Measurements from ENCODE around the gene PLXNA2. TPM values are rescaled to one million over a fixed set of nuclear protein-coding genes. Genes with fewer than 3 reads are reported as not detected.

PLXNA2 gene
- total RNA-seq, 1 donor from 2014 or later, result 0.82 TPM

DNA sequence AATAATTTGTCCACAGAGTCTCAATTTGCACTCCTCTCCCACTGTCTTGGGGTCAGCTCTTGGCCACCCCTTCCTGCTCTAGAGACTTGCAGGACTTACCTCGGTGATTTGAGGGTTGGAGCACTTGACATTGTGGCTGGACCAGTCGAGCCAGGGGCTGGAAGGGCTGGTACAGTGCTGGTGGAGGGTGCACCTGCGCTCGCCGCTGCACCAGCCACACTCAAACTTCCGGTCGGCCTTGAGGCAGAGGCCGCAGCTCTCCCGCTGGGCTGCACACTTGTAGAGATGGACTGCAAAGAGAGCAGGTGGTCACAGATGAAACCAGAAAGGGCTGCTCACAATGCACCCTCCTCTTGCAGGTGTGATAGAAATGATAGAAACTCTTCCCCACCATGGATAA is 165.0 kb downstream of the PLXNA2 start:
- no peaks in the 10 kb centered on the region for H3K36me3 Mint-ChIP-seq (ENCODE audit: low read depth)

GRCh38 chr1:208078752-208079151 is 165.4 kb downstream of the PLXNA2 start:
- ATAC-seq (ENCODE audit: low read depth) (no peak), DNase-seq (no peak)
- Mint-ChIP-seq H3K4me1 (no peaks in the 10 kb centered on the region), H3K9me3 (no peaks in the 10 kb centered on the region), H3K27me3 (peaks cover 4% of the 10 kb centered on the region), H3K36me3 (ENCODE audit: low read depth) (no peaks in the 10 kb centered on the region), H3K27ac (no peak overlapping the region), H3K4me3 (no peak overlapping the region)
- POLR2A ChIA-PET, result no interaction called here
- intact Hi-C loops (cut with micrococcal nuclease), result no loop called here
- no peak for TF ChIP-seq CTCF (IDR thresholded peaks at IDR 0.05)
- CTCF ChIA-PET, result no interaction called here

More for the DNA sequence above, 165.0 kb downstream of the PLXNA2 start:
- H3K27ac Mint-ChIP-seq, result no peak overlapping the region
- CTCF ChIA-PET, result no interaction called here
- ATAC-seq (ENCODE audit: low read depth), result no peak
- DNase-seq, result no peak
- intact Hi-C loops (cut with micrococcal nuclease), result no loop called here
- POLR2A ChIA-PET, result no interaction called here
- H3K4me1 Mint-ChIP-seq, result no peaks in the 10 kb centered on the region
- H3K9me3 Mint-ChIP-seq, result no peaks in the 10 kb centered on the region
- no peak overlapping the region for H3K4me3 Mint-ChIP-seq
- no peak for TF ChIP-seq CTCF (IDR thresholded peaks at IDR 0.05)
- H3K27me3 Mint-ChIP-seq, result peaks cover 4% of the 10 kb centered on the region

- DNase-seq, result no peak
- Mint-ChIP-seq H3K4me3 (no peak overlapping the region), H3K4me1 (no peaks in the 10 kb centered on the region), H3K27ac (no peak overlapping the region), H3K36me3 (ENCODE audit: low read depth) (no peaks in the 10 kb centered on the region), H3K27me3 (peaks cover 4% of the 10 kb centered on the region), H3K9me3 (no peaks in the 10 kb centered on the region)
- no peak for TF ChIP-seq CTCF (IDR thresholded peaks at IDR 0.05)
- intact Hi-C loops (cut with micrococcal nuclease), result no loop called here
- ChIA-PET POLR2A (no interaction called here), CTCF (no interaction called here)
- ATAC-seq (ENCODE audit: low read depth), result no peak
These were observed 166.7 kb downstream of the PLXNA2 start for GRCh38 chr1:208077232-208078075.

- no peak for TF ChIP-seq CTCF (IDR thresholded peaks at IDR 0.05)
- DNase-seq (no peak), ATAC-seq (ENCODE audit: low read depth) (no peak)
- no peak overlapping the region for H3K4me3 Mint-ChIP-seq
- peaks cover 4% of the 10 kb centered on the region for H3K27me3 Mint-ChIP-seq
- intact Hi-C loops (cut with micrococcal nuclease), result no loop called here
- CTCF ChIA-PET, result no interaction called here
- no peak overlapping the region for H3K27ac Mint-ChIP-seq
- H3K4me1 Mint-ChIP-seq, result no peaks in the 10 kb centered on the region
- POLR2A ChIA-PET, result no interaction called here
- no peaks in the 10 kb centered on the region for H3K9me3 Mint-ChIP-seq
- no peaks in the 10 kb centered on the region for H3K36me3 Mint-ChIP-seq (ENCODE audit: low read depth)
These were observed 169.8 kb downstream of the PLXNA2 start for GRCh38 chr1:208074353-208074752.

DNA sequence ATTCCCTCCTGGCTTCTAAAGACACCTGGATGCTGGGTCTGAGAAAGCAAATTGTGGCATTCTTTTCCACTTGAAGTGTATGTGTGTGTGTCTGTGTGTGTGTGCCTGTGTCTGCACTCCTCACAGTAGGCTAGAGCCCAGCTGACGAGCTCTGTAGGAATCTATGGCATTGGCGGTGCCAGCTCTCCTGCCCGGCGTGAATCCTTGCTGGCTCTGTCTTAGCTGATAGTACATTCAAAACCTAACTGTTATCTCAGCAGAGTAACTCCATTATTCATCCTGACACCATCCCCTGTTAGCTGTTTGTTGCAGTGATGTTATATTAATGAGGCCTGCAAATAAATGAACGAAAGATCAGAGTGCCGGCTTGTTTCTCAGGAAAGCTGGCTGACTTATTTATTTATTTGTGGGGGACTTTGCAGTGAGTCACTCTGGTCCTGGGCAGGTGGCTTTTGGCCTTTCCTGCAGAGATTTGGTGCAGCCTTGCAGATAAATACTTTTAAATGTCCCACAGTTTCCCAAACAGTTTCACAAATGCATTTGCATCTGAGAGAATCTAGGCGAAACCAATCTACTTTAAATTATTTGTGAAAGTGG is 172.7 kb downstream of the PLXNA2 start:
- Mint-ChIP-seq H3K27ac (no peak overlapping the region), H3K27me3 (peaks cover 2% of the 10 kb centered on the region), H3K9me3 (no peaks in the 10 kb centered on the region), H3K4me3 (no peak overlapping the region), H3K4me1 (no peaks in the 10 kb centered on the region), H3K36me3 (ENCODE audit: low read depth) (no peaks in the 10 kb centered on the region)
- CTCF ChIA-PET, result interaction anchor here (1.1 kb wide), 1 partner anchor 16 kb away, joined by 3 read pairs; no protein-coding TSS in a partner anchor
- DNase-seq, result no peak
- no peak for TF ChIP-seq CTCF (IDR thresholded peaks at IDR 0.05)
- POLR2A ChIA-PET, result no interaction called here
- ATAC-seq (ENCODE audit: low read depth), result no peak
- intact Hi-C loops (cut with micrococcal nuclease), result no loop called here

Data from activated B cell treated with CpG ODN at 0.5 μM for 24 hours (primary cell).